RKO (cell line): ENCODE measurements around the gene TACR2.

Source experiments
- DNase-seq: peaks from one replicate; pipeline ENCODE4 v3.0.0-alpha.2; 2016; ENCODE audit warnings: low spot score

The TACR2 gene

DNA sequence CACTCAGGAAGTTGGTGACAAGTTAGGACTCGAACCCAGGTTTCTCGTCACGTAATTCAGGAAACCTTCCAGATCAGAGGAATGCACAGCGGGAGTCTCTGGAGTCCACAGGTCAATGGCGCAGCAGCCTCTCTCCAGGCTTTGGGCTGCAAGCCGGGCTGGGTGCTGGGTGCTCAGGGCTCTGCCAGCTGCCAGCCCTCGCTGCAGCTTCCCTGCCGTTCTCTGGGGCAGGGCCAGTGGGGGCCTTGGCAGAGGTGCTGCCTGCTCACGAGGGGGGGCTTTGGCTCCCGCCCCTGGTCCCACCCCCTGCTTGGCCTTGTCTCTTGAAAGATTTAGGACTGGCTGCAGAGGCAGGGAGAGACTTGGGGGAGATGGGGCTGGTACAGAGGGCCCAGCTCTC is at the start of gene TACR2:
TACR2 (minus strand) TSS at position 224 of the 400 bp plus-strand sequence. CDS start 595 bp downstream, outside the sequence.
- DNase-seq = no peak

DNA sequence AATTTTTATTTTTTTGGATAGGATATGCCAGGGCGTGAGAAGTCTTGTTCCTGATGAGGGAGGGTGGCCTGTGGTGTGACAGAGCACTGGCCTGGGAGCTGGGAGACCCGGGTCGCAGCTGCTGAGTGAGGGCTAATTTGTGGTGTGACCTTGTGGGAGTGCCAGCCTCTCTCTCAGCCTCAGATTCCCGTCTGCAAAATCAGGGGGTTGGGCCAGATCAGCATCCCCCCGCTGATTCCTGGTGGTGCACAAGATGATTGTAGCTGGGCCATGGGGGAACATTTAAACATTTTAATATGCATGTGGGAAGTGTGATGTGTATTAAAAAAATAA is 49.4 kb upstream of the TACR2 start:
- DNase-seq = no peak

DNA sequence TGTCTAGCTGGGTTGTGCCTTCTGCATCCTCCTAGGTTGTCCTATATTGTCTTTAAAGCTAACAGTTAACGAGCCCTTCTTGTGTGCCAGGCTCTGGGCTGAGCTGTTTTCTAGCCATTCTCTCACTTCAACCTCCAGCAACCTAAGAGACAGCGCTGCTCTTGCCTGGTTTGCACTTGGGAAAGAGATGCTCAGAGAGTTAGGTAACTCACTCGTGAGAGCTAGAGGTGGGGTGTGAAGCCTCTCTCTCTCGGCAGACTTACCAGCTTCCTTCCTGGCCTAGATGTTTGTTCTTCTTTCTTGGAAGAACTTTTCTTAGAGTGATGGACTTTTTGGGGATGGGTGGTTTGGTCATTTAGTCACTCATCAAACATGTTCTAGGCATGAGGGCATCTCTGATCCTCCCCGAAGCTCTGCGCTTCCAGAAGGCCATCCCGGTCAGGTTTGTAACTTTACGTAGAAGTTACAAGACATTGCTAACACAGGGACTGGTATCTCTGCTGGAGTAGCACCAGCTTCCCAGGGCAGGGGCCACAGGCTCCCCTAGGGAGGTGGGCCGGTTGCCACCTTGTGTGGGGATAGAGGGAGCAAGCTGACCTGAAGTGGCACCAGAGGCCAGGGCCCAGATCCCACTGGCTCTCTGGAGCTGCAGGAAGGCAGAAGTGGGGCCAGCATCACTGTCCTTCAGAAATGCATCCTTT is 48.9 kb upstream of the TACR2 start:
- no peak for DNase-seq

DNA sequence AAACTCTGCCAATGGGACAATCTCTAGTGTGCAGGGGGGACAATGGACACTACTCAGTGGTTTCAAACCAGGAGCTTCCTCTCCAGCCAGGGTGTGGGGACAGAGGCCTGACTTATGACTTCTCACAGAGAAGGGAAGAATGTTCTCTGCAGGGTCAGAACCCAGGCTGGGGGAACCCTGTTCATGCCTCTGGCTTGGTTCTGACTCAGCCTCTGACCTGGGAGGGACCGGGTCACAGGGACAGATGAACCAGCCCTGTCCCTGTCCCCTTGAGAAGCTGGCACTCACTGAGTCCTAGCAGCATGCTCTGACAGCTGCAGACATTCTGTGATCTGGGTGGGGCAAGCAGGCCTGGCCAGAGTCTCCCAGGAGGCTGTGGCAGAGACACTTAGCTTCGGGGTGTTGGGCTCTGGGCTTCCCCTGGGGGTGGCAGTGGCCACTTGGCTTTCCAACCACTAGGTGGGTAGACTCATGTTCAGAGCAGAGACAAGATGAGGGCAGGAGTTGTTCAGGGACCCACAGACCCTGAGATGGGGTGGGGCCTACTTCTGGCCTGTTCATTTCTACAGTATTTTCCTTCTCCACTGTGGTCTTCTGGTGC is 48.2 kb upstream of the TACR2 start:
- no peak for DNase-seq

DNA sequence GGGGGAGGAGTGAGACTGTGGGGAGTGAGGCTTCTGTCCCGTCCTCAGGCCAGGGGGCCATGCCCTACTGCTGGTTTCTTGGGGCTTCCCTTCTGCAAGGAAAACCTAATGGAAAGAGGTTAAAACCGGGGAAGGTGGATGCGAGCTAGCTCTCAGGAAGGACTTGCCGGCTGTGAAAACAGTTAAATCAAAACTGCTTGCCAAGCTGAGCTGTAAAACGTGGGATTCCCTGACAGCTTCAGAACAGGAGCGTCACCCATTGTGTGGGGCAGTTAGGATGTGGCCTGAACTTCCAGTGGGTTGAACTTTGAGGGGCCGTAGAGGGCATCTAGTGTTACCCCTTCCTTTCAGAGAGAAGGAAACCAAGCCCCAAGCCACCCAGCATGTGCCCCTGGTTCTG is 47.7 kb upstream of the TACR2 start:
- DNase-seq = no peak

DNA sequence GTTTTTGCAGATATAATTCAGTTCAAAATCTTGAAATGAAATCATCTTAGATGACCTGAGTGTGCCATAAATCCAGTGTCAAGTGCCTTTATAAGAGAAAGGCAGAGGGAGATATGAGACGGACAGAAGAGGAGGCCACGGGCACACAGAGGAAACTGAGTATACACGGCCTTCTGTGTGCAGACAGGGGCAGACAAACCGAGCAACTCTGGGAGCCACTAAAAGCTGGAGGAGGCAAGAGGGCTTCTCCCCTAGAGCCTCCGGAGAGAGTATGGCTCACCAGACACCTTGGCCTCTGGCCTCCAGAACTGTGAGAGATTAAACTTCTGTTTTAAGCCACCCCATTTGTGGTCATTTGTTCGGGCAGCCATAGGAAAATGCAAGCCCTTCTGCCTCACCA is 47.2 kb upstream of the TACR2 start:
- DNase-seq = no peak

DNA sequence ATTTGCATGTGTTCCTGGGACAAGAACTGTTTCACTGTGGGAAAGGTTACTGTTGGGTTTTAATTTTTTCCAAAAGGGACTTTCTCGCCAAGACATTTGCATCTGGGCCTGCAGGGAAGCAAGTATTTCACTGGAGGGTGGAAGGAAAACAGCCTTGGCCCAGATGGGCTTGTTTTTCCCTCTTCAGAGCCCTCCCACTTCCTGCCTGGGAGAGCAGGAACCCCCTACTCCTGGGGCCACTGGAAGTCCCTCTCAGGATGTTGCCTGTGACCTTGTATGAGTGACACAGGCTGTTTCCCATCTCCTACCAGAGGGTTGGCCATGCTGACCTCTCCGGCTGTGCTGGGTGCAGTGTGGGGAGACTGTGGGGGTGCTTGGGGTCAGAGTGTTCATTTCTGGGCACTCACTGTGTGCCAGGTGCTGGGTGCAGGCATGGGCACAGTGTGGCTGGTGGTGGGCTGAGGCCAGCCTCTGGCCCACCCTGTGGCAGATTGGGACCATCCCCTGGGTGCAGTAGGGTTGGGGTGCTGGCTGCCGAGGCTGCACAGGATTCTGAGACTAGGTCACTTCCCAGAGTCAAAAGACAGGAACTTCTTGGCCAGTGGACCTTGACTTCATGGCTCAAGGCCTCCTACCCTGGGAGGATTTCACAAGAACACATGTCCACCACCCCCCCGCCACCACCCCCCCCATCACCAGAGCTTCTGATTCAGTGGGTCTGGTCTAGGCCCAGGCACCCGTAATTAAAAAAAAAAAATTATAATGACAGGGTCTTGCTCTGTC is 44.7 kb upstream of the TACR2 start:
- no peak for DNase-seq

DNA sequence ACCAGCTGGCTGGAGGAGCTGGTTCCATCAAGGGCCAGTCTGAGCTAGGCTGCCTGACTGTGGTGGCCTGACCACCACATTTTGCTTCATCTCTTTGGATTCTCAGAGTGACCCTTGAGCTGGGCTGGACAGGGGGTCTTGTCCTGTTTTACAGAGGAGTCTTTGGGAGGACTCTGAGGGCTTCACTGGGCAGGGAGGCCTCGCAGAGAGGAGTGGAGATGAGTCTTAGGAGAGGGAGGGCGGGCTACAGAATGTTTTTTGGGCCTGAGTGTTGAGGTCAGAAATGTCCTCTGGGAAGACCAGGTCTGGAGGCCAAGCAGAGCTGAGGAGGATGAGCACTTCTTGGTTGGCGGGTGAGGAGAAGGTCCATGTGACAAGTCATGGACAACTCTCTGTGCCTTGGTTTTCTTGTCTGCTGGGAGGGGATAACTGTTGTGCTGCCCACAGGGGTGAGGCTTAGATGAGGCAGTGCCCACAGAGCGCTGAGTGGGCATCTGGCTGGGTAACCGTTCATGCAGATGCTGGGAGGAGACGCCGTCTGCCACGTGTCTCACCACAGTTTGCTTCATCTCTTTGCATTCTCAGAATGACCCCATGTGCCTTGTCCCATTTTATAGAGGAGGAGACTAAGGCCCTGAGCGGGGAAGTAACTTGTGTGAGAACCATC is 44.0 kb upstream of the TACR2 start:
- no peak for DNase-seq

DNA sequence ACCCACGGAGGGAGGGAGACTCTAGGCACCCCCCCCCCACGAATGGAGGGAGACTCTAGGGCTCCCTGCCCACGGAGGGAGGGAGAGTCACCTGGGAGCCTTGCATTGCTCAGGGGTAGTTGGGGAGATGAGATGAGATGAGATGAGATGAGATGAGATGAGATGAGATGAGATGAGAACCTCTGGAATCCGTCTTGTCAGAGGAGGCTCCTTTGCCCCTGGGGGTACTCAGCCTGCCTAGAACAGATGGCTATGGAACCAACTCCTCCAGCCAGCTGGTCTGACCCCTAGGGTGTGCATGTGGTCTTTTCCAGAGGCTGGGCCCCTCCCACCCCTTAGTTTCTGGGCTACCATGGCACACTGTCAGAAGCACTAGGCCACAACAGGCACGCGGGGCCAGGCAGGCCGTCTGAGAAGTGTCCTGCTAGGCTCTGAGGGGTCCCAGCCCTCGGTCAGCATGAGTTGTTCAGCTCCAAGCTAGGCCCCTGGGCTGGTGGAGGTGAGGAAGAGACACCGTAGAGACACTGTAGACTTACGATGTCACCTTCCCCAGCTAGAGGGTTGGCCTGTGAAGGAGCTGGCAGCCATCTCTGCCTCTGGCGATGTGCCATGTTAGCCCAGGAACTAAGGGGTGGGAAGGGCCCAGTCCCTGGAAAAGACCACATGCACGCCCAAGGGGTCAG is 43.3 kb upstream of the TACR2 start:
- no peak for DNase-seq

DNA sequence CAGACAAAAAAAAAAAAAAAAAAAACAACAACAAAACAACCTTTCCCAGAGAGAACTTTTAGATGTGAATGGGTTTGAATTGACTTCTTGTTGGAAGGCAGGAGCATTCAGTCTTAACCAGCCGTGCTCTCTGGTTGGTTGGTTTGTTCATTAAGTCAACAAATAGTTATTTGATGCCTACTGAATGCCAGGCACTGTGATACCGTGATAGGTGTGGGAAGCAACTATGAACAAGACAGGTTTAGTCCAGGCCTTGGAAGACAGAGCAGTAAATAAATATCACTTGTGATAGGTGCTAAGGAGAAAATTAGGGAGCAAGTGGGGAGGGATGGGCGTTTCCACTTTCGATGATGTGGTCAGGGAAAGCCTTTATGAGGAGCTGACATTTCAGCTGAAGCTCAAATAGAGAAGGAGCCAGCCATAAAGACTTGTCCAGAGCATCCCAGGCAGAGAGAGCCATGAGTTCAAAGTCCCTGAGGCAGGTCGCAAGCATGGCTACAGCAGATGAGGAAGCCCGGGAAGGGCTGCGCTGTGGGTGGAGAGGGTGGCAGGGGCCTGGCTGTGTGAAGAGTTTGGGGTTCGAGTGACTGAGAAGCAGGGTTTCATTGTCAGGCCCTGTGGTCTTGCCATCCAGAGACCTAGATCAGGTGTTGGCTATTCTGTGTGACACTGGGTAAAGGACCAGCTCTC is 42.5 kb upstream of the TACR2 start:
- DNase-seq = no peak

DNA sequence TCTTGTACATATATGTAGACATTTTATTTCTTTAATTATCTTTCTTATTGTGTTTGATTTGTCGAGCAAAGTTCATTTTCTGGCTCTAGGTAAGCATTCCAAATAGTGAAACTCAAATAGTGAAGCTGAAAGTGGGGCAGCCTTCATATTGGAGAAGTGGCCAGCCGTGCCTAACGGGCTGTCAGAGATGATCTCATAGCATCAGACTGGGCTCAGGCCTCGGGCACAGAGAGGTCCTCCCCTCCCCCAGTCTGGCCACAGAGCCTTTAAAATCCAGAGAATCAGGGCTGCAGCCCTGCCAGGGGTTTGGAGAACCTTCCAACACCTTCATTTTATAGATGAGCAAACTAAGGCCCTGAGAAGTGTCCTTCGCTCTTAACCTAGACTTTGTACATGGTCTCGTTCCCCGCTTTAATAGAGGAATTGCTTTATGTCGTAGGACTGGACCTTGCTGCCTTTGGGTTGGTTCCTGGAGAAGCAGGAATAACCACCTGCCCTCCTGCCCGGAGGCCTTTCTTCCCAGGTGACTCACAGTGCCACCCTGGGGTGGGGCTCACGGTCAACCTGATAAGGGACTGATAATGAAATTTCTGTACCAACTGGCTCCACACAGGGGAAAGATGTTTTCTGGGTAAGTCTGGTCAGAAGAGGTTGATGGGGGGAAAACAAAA is 41.8 kb upstream of the TACR2 start:
- no peak for DNase-seq

DNA sequence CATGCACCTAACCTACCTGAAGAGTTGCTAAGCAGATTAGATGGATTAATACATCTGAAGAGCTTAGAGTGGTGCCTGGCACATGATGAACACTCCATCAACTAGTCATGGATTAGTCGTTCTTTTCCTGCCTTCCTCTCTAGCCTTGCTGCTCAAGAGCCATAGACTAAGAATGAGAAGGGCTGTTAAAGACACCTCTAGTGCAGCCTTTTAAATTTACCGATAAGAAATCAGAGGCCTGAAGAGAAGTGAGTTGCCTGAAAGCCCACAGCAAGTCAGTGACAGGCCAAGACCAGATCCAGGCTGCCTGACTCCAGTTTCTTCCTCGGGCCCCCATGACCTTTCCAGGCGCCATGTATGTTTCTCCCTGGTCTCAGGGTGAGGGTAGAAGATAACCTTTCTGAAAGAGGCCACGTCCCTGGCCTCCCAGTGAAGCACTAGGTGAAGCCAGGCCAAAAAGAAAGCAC is 41.1 kb upstream of the TACR2 start:
- peak; percentile 23 for DNase-seq

DNA sequence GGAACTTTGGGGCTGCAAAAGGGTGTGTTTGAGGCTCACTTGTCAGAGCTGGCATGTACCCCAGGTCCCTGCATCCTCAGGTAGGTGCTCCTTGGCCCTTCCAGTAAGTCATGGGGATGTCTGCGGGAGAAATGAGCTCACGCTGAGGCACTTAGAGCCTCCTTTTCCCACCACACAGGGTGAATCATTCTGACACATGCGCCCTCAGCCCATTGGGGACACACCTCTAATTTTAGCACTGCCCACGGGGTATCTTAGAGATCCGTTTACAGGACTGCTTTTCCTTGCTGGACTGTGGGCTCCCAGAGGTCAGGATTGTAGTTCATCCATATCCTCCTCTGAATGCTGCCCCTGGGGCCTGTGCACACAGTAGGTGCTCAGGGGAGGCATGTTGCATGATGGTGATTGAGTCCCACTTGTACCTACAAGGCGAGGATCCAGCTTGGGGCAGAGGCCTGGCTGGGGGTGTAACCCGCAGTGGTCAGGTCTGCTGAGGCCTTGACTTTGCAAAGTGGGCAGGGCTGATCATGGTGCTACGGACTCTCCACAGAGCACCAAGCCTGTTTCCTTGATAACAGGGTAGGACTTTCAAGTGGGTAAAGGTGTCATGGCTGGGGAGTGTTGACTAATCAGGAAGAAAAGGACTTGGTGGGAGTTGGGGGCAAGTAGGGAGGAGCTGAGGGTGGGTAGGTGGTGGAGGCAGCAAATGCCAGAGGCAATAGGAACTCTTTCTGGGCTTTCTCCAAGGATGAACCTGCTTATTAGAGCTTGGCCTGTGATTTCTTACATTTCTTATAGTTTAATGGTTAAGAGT is 40.4 kb upstream of the TACR2 start:
- peak; percentile 59 for DNase-seq

DNA sequence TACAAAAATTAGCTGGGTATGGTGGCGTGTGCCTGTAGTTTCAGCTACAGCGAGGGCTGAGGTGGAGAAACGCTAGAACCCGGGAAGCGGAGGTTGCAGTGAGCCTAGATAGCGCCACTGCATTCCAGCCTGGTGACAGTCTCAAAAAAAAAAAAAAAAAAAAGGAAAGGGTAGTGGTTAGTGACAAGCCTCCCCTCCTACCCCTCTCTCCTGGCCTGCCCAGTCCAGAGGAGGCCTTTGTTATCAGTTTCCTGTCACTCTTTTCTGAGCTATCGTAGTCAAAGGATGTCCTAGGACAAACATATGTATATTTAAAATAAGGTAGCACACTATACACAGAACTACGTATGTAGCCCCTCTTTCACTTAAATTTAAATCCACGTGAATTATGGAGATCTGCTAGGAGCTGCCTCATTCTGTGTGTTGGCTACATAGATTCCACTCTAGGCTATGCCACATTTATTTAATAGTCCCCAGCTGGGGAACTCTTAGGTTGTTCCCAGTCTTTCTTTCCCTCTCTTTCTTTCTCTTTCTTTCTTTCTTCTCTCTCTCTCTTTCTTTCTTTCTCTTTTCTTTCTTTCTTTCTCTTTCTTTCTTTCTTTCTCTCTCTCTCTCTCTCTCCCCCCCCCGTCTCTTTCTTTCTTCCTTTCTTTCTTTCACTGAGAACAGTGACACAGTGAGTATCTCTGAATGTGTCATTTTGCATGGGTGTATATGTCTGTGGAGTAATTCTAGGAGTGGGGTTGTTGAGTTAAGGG is 38.5 kb upstream of the TACR2 start:
- DNase-seq = no peak

DNA sequence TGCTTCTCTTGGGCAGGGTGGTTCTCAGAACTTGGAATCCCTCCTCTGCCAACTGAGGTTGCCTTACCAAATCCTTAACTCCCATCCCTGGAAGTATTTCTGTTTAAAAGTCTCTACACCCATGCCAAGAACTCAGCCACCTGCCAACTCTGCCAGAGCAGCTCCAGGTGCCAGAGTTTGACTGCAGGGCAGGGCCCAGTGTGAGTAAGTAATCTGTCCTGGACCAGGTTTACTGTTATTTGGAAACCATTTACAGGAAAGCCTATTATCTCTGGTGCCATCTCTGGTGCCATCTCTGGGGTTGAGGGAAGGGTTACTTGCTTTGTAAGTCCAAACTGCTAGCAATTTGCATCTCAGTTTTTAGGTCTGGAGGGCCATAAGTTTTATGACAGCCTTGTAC is 37.1 kb upstream of the TACR2 start:
- DNase-seq = no peak

DNA sequence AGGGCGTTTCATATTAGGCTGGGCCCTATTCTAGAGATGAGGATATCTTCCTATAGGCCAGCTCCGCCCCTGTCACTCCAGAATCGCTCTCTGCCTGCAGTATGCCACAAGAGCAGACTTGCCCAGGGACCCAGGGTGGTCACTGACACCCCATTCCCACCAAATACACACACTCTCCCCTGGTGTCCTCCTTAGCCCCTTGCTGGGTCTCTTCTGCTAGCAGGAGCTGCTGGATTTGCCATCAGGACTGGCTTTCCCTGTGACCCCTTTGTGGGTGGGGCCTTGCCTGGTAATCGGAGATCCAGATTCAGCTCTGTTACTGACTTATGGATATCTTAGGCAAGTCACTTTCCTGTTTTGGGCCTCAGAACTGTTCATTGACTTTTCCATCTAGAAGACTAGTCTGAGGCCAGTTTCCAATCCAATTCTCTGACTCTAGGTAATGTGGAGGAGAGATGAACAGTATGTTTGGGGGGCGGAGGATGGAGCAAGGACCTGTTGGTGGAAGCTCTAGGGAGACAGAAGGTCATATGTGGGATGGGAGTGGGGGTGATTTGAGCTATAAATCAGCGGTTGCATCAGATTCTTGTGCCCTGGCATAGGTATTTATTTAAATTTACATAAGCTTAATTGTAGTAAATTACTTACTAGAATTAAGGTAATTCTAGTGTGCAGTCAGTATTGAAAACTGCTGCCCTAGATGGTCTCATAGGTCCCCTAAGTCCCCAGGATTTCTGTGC is 36.1 kb upstream of the TACR2 start:
- DNase-seq = no peak

DNA sequence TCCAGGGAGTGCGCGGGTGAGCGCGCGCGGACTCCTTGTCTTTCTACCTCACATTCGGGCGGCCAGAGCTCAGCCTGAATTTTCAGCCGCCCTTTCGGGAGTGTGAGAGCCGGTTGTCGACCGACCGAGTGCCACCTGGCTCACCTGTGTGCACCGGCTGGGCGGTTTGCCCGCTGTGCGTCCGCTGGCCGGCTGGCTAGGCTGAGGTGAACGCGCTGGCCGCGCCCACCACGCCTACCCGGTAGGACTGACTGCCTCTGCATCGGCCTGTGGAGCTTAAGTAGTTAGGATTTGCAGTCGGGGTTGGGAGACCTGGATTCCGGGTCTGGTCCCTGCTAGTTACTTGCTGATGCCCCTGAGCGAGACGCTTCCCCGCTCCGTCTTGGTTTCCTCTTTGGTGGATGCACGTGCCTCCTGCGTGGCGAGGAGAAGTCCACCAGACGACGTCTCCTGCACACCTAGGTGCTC is 35.1 kb upstream of the TACR2 start:
- DNase-seq = no peak

DNA sequence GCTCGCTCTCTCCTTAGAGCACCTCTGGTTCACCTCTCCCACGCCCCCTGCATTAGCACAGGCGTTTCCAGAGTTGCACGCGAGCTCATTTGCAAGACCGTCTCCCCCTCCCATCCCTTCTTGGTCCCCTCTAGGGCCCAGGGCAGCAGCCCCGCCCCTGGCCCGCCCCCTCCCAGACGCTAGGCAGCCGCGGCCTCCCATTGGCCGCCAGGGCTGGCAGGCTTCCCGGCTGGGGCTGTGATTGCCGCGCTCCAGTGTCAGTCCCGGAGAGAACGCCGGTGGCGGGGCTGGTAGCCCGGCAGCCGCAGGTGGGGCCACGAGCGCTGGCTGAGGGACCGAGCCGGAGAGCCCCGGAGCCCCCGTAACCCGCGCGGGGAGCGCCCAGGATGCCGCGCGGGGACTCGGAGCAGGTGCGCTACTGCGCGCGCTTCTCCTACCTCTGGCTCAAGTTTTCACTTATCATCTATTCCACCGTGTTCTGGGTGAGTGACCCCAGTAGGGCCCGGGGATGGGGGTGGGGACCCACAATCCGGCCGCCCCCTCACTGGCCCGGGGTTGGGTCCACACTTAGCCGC is 34.6 kb upstream of the TACR2 start, which contains the start of gene TSPAN15:
TSPAN15 (plus strand) TSS at position 257 of the 575 bp plus-strand sequence; CDS start at position 387, 130 bp downstream.
- peak; percentile 75 for DNase-seq
